GM10266 (cell line): ENCODE results near the gene ADGRL1.

Experiments
- DNase-seq: peaks from one replicate; pipeline ENCODE4 v3.0.0; 2012; ENCODE audit errors: extremely low spot score
- CTCF ChIP-seq: IDR thresholded peaks from 2 replicates; pipeline ENCODE4 v1.5.1; 2012; ENCODE audit warnings: mild to moderate bottlenecking, low read depth; ENCODE audit not compliant: control insufficient read depth, insufficient read depth; ENCODE audit errors: missing control alignments

The ADGRL1 gene

GRCh38 chr19:14110650-14111049 is 95.3 kb downstream of the ADGRL1 start:
- no peak for TF ChIP-seq CTCF
- DNase-seq, result no peak

GRCh38 chr19:14107581-14108461 is 98.1 kb downstream of the ADGRL1 start:
- TF ChIP-seq CTCF, result no peak
- DNase-seq, result no peak

- TF ChIP-seq CTCF, result no peak
- DNase-seq, result no peak
Observed at GRCh38 chr19:14106840-14107239, 99.1 kb downstream of the ADGRL1 start.

- TF ChIP-seq CTCF, result no peak
- DNase-seq, result no peak
Observed at GRCh38 chr19:14105680-14106079, 100.3 kb downstream of the ADGRL1 start.

GRCh38 chr19:14103310-14103709 is 102.7 kb downstream of the ADGRL1 start:
- TF ChIP-seq CTCF, result no peak
- DNase-seq, result no peak

GRCh38 chr19:14102756-14103155 is 103.2 kb downstream of the ADGRL1 start:
- no peak for DNase-seq

More at GRCh38 chr19:14102756-14103155, 103.2 kb downstream of the ADGRL1 start:
- no peak for TF ChIP-seq CTCF
